Gastroesophageal sphincter (tissue), 3 donors: ENCODE data around the gene NMRK1.

ENCODE experiments used
- CTCF ChIP-seq, 4 experiments: fragments of 200-600 bp in 2 of 4; fragments of 450-650 bp in 2 of 4; sonication (generic) in 1 of 4; IDR thresholded peaks; one replicate each; pipeline ENCODE4 v1.5.1; 2017 to 2019; ENCODE audit warnings: antibody characterized with exemption in 4 of 4, mild to moderate bottlenecking in 2 of 4, moderate library complexity in 2 of 4
- EP300 ChIP-seq: sonication (generic); formaldehyde crosslinking; IDR thresholded peaks from one replicate; pipeline ENCODE4 v1.6.1; 2017; ENCODE audit warnings: antibody characterized with exemption, mild to moderate bottlenecking
- POLR2AphosphoS5 ChIP-seq: sonication (generic); formaldehyde crosslinking; IDR thresholded peaks from one replicate; pipeline ENCODE4 v1.6.1; 2017; ENCODE audit warnings: antibody characterized with exemption

- TF ChIP-seq POLR2AphosphoS5 (no peak), CTCF (IDR thresholded peaks at IDR 0.05) (no peak), EP300 (no peak)
Observed at GRCh38 chr9:75019654-75020053, 68.3 kb downstream of the NMRK1 start.
